HepG2 (cell line): ENCODE results near the gene INTS15. TPM values are rescaled to one million over a fixed set of nuclear protein-coding genes. Genes with fewer than 3 reads are reported as not detected.

Experiments
- GTF2F1 ChIP-seq: fragments of 150-350 bp; IDR thresholded peaks from 2 replicates; pipeline ENCODE4 v1.6.1; 2014; ENCODE audit warnings: low read length
- HCFC1 ChIP-seq: fragments of 150-350 bp; IDR thresholded peaks from 2 replicates; pipeline ENCODE4 v1.6.1; 2014; ENCODE audit warnings: low read depth, low read length
- MBNL3 ChIP-seq: fragments of 250-450 bp; sonication (Bioruptor Pico); conservative IDR thresholded peaks from 2 replicates; pipeline ENCODE4 v1.8.0; 2022; ENCODE audit warnings: mild to moderate bottlenecking, inconsistent platforms
- SUZ12 ChIP-seq: fragments of 150-350 bp; IDR thresholded peaks from 2 replicates; pipeline ENCODE4 v1.6.1; 2014; ENCODE audit warnings: low read depth, low read length
- TOE1 ChIP-seq: sonication (generic); formaldehyde crosslinking; IDR thresholded peaks from 2 replicates; pipeline ENCODE4 v1.4.0; 2020; ENCODE audit warnings: mild to moderate bottlenecking, missing genetic modification reagents
- WIZ ChIP-seq: sonication (generic); formaldehyde crosslinking; IDR thresholded peaks from 2 replicates; pipeline ENCODE4 v1.5.1; 2020; ENCODE audit warnings: mild to moderate bottlenecking, missing genetic modification reagents
- YEATS4 ChIP-seq: sonication (generic); formaldehyde crosslinking; IDR thresholded peaks from 2 replicates; pipeline ENCODE4 v1.4.0; 2020; ENCODE audit warnings: missing genetic modification reagents, borderline replicate concordance
- ZBED4 ChIP-seq: sonication (generic); formaldehyde crosslinking; IDR thresholded peaks from 2 replicates; pipeline ENCODE4 v1.4.0; 2020; ENCODE audit warnings: missing genetic modification reagents, borderline replicate concordance
- ZBTB21 ChIP-seq: sonication (generic); formaldehyde crosslinking; IDR thresholded peaks from 2 replicates; pipeline ENCODE4 v1.4.0; 2020; ENCODE audit warnings: missing genetic modification reagents
- ZNF597 ChIP-seq: sonication (generic); formaldehyde crosslinking; IDR thresholded peaks from 2 replicates; pipeline ENCODE4 v1.5.0; 2020; ENCODE audit warnings: missing genetic modification reagents
- ZNF782 ChIP-seq: sonication (generic); formaldehyde crosslinking; IDR thresholded peaks from 2 replicates; pipeline ENCODE4 v1.4.0; 2020; ENCODE audit warnings: missing genetic modification reagents, mild to moderate bottlenecking, borderline replicate concordance
- ZNF83 ChIP-seq: sonication (generic); formaldehyde crosslinking; IDR thresholded peaks from 2 replicates; pipeline ENCODE4 v1.4.0; 2020; ENCODE audit warnings: missing genetic modification reagents, mild to moderate bottlenecking, borderline replicate concordance
- polyA plus RNA-seq, 8 experiments: library from polyadenylated mRNA; depleted of rRNA in 3 of 8; stranded (reverse) in 7 of 8; unstranded in 1 of 8; fragments of >200 nt; fragmentation: Illumina TruSeq in 4 of 8; extraction: Trizol in 4 of 8; gene quantifications; 2 replicates each; pipeline versions ENCODE4 v1.2.1 to v1.2.3, GENCODE V29; 2011 to 2016; ENCODE audit warnings: low read depth in 4 of 8, missing spikeins in 1 of 8, mixed read lengths in 1 of 8; ENCODE audit not compliant: insufficient read depth in 1 of 8
- total RNA-seq, 5 experiments: library from RNA; depleted of rRNA; stranded (reverse); fragments of >200 nt; fragmentation: Illumina TruSeq; extraction: Trizol; gene quantifications; 2 replicates each; pipeline ENCODE4 v1.2.3, GENCODE V29; 2016; ENCODE audit warnings: low read depth in 1 of 5
- TF ChIP-seq, protein P1 (sequence below): sonication (generic); formaldehyde crosslinking; IDR thresholded peaks from 2 replicates; pipeline ENCODE4 v1.8.0; 2022; ENCODE audit warnings: missing genetic modification reagents, mild to moderate bottlenecking, moderate library complexity, borderline replicate concordance
- TF ChIP-seq, protein P2 (sequence below): sonication (generic); formaldehyde crosslinking; IDR thresholded peaks from 2 replicates; pipeline ENCODE4 v1.4.0; 2020; ENCODE audit warnings: mild to moderate bottlenecking, missing genetic modification reagents, borderline replicate concordance

The INTS15 gene
- total and polyA plus RNA-seq, 2 of the 13 experiments (the other 11 are each of a cell fraction or from before 2014, with no cell fraction given) = 16.3 to 25.7 TPM

GRCh38 chr7:6589829-6590644, at the start of gene INTS15 (continued):
- no peak for TF ChIP-seq ZBED4 (CRISPR knock-in tag)
- no peak for TF ChIP-seq MBNL3 (CRISPR knock-in tag)
- no peak for TF ChIP-seq TOE1 (CRISPR knock-in tag)
- TF ChIP-seq SUZ12 = no peak
- TF ChIP-seq ZNF782 = 0 out of 2 replicates have a peak, but pooled peaks have one; percentile 65
- TF ChIP-seq HCFC1 = peak; percentile 32
- no peak for TF ChIP-seq ZNF597 (CRISPR knock-in tag)
- TF ChIP-seq WIZ (CRISPR knock-in tag) = no peak
- TF ChIP-seq, protein P1, sequence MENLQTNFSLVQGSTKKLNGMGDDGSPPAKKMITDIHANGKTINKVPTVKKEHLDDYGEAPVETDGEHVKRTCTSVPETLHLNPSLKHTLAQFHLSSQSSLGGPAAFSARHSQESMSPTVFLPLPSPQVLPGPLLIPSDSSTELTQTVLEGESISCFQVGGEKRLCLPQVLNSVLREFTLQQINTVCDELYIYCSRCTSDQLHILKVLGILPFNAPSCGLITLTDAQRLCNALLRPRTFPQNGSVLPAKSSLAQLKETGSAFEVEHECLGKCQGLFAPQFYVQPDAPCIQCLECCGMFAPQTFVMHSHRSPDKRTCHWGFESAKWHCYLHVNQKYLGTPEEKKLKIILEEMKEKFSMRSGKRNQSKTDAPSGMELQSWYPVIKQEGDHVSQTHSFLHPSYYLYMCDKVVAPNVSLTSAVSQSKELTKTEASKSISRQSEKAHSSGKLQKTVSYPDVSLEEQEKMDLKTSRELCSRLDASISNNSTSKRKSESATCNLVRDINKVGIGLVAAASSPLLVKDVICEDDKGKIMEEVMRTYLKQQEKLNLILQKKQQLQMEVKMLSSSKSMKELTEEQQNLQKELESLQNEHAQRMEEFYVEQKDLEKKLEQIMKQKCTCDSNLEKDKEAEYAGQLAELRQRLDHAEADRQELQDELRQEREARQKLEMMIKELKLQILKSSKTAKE (CRISPR knock-in tag) = no peak
- TF ChIP-seq YEATS4 (CRISPR knock-in tag) = peak; percentile 76; the same call in 1 of the 2 replicates
- TF ChIP-seq, protein P2, sequence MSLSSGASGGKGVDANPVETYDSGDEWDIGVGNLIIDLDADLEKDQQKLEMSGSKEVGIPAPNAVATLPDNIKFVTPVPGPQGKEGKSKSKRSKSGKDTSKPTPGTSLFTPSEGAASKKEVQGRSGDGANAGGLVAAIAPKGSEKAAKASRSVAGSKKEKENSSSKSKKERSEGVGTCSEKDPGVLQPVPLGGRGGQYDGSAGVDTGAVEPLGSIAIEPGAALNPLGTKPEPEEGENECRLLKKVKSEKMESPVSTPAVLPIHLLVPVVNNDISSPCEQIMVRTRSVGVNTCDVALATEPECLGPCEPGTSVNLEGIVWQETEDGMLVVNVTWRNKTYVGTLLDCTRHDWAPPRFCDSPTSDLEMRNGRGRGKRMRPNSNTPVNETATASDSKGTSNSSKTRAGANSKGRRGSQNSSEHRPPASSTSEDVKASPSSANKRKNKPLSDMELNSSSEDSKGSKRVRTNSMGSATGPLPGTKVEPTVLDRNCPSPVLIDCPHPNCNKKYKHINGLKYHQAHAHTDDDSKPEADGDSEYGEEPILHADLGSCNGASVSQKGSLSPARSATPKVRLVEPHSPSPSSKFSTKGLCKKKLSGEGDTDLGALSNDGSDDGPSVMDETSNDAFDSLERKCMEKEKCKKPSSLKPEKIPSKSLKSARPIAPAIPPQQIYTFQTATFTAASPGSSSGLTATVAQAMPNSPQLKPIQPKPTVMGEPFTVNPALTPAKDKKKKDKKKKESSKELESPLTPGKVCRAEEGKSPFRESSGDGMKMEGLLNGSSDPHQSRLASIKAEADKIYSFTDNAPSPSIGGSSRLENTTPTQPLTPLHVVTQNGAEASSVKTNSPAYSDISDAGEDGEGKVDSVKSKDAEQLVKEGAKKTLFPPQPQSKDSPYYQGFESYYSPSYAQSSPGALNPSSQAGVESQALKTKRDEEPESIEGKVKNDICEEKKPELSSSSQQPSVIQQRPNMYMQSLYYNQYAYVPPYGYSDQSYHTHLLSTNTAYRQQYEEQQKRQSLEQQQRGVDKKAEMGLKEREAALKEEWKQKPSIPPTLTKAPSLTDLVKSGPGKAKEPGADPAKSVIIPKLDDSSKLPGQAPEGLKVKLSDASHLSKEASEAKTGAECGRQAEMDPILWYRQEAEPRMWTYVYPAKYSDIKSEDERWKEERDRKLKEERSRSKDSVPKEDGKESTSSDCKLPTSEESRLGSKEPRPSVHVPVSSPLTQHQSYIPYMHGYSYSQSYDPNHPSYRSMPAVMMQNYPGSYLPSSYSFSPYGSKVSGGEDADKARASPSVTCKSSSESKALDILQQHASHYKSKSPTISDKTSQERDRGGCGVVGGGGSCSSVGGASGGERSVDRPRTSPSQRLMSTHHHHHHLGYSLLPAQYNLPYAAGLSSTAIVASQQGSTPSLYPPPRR (CRISPR knock-in tag) = no peak
- no peak for TF ChIP-seq ZNF83
- TF ChIP-seq ZBTB21 (CRISPR knock-in tag) = no peak
- TF ChIP-seq GTF2F1 = no peak
